T-helper 2 cell treated with Interferon-gamma antibody and Interleukin-4, amounts not matched to agents 5 μg/mL and 100 μg/mL, for 36 hours (primary cell): ENCODE data around the gene ADCY1.

Experiments
- DNase-seq: peaks from one replicate; pipeline ENCODE4 v3.0.0; 2021; ENCODE audit warnings: low spot score
- H3K27ac Mint-ChIP-seq: one replicate; pipeline ENCODE4 v1.8.0; 2021; ENCODE audit warnings: mild to moderate bottlenecking, mixed read lengths
- H3K27me3 Mint-ChIP-seq: one replicate; pipeline ENCODE4 v1.8.0; 2021; ENCODE audit warnings: low read depth, mixed read lengths
- H3K36me3 Mint-ChIP-seq: one replicate; pipeline ENCODE4 v1.8.0; 2021; ENCODE audit warnings: low read depth, mixed read lengths
- H3K4me1 Mint-ChIP-seq: one replicate; pipeline ENCODE4 v1.8.0; 2021; ENCODE audit warnings: low read depth, mixed read lengths
- H3K4me3 Mint-ChIP-seq: one replicate; pipeline ENCODE4 v1.8.0; 2022; ENCODE audit warnings: mild to moderate bottlenecking, moderate library complexity, mixed read lengths
- H3K9me3 Mint-ChIP-seq: one replicate; pipeline ENCODE4 v1.8.0; 2021; ENCODE audit warnings: mixed read lengths

The ADCY1 gene

DNA sequence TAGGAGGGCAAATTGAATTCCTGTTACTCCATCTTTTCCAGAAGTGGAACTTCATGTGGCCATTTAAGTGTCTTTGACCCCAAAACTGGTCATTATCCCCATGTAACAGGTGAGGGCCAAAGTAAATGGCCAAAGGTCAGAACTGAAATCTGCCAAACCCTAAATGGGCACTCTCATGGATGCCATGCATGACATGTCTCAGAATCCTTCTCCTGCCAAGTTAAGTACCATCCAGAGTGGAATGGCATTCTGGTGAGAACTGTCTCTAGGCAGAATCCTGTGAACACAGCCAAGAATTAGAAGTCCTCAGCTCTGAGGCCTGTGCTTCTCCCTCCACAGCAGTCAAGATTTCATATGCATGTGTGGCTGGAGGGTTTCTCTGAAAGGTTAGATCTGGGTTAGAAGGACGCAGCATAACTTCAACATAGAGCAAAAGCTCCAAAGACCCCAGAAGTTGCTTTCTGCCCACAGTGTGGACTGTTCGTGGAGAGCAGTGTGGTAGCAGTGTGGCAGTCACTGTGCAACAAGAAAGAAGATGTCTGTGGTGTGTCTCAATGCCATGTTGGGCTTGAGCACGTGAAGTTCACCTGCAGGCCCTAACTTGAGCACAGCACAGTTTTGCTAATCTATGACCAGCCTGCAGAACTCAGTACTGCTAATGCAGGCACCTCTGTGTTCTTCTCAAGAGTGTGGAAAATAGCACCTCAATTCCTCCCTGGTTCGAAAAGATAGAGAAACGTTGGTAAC, 121.3 kb downstream of the ADCY1 start:
- H3K36me3 Mint-ChIP-seq = no peaks in the 10 kb centered on the region
- no peak overlapping the region for H3K4me3 Mint-ChIP-seq
- H3K9me3 Mint-ChIP-seq = no peaks in the 10 kb centered on the region
- no peak for DNase-seq
- H3K27me3 Mint-ChIP-seq = no peaks in the 10 kb centered on the region
- no peaks in the 10 kb centered on the region for H3K4me1 Mint-ChIP-seq
- H3K27ac Mint-ChIP-seq = no peak overlapping the region

GRCh38 chr7:45696476-45696875, 122.3 kb downstream of the ADCY1 start:
- Mint-ChIP-seq H3K27ac (no peak overlapping the region), H3K4me1 (no peaks in the 10 kb centered on the region), H3K4me3 (no peak overlapping the region), H3K9me3 (no peaks in the 10 kb centered on the region), H3K27me3 (no peaks in the 10 kb centered on the region), H3K36me3 (no peaks in the 10 kb centered on the region)
- DNase-seq = no peak

DNA sequence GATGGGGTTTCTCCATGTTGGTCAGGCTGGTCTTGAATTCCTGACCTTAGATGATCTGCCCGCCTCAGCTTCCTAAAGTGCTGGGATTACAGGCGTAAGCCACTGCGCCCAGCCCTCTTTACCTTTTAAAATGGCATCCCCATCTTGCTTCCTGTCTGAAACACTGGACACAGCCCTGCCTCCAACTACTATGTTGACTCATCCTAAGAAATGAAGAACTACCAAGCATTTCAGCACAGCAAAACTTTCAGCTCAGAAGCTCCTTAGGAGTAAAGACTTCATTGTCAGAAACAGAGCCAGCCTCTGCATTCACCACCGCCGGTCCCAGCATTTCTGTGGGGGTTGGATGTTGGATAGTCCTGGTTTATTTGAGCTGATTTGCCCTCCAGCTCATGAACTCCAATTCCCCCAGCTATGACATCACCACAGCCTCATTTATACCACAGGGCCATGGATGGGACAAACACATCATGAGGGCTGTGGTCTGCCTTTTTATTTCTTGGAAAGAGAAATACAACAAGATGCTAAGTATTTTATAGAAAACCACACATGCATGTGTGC, 123.5 kb downstream of the ADCY1 start:
- Mint-ChIP-seq H3K36me3 (no peaks in the 10 kb centered on the region), H3K27ac (no peak overlapping the region), H3K9me3 (no peaks in the 10 kb centered on the region), H3K4me3 (no peak overlapping the region), H3K27me3 (no peaks in the 10 kb centered on the region), H3K4me1 (no peaks in the 10 kb centered on the region)
- no peak for DNase-seq

GRCh38 chr7:45698303-45699014, 124.3 kb downstream of the ADCY1 start:
- Mint-ChIP-seq H3K27me3 (no peaks in the 10 kb centered on the region), H3K4me1 (no peaks in the 10 kb centered on the region), H3K4me3 (no peak overlapping the region), H3K27ac (no peak overlapping the region), H3K36me3 (no peaks in the 10 kb centered on the region), H3K9me3 (no peaks in the 10 kb centered on the region)
- no peak for DNase-seq

DNA sequence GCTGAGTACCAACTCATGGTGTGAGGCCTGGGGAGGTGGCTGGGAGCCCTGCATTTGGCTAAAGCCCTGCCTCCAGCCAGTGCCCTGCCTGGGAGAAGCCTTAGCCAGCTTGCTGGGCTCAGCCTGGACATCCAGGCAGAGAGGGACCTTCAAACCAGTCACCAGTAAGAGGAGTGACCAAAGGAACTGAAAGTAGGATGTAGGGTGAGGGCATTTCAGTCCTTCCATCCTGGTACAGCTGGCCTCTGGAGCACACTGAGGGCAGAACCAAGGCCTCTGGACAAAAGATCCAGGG, 124.8 kb downstream of the ADCY1 start:
- Mint-ChIP-seq H3K4me3 (no peak overlapping the region), H3K36me3 (no peaks in the 10 kb centered on the region), H3K4me1 (no peaks in the 10 kb centered on the region), H3K27me3 (no peaks in the 10 kb centered on the region), H3K27ac (no peak overlapping the region), H3K9me3 (no peaks in the 10 kb centered on the region)
- DNase-seq = no peak

- Mint-ChIP-seq H3K27ac (no peak overlapping the region), H3K27me3 (no peaks in the 10 kb centered on the region), H3K4me1 (no peaks in the 10 kb centered on the region), H3K9me3 (no peaks in the 10 kb centered on the region), H3K4me3 (no peak overlapping the region), H3K36me3 (no peaks in the 10 kb centered on the region)
- DNase-seq = no peak
Observed at GRCh38 chr7:45699726-45700390, 125.7 kb downstream of the ADCY1 start.

DNA sequence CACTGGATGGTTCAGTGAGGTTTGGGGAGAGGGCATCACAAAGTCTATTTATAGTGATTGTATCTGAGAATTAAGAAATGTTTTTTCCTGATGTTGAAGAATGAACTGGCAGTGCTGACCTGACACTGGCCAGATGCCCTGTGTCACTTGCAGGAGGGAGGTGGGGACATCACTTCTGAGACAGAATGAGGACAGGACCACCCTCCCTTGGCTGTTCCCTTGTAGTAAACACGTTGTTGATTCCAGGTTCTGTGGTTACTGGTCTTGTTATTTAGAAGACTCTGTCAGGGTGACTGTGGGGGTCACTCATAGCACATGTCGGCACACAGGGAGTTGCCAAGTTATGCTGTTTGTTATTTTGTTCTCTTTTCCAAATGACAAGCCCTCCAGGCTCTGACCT, 126.4 kb downstream of the ADCY1 start:
- no peaks in the 10 kb centered on the region for H3K4me1 Mint-ChIP-seq
- no peaks in the 10 kb centered on the region for H3K27me3 Mint-ChIP-seq
- H3K9me3 Mint-ChIP-seq = no peaks in the 10 kb centered on the region
- DNase-seq = no peak
- H3K27ac Mint-ChIP-seq = no peak overlapping the region
- H3K36me3 Mint-ChIP-seq = no peaks in the 10 kb centered on the region
- no peak overlapping the region for H3K4me3 Mint-ChIP-seq

- H3K27me3 Mint-ChIP-seq = peaks cover 3% of the 10 kb centered on the region
- no peak overlapping the region for H3K27ac Mint-ChIP-seq
- H3K36me3 Mint-ChIP-seq = no peaks in the 10 kb centered on the region
- no peak overlapping the region for H3K4me3 Mint-ChIP-seq
- no peaks in the 10 kb centered on the region for H3K4me1 Mint-ChIP-seq
- DNase-seq = no peak
- H3K9me3 Mint-ChIP-seq = no peaks in the 10 kb centered on the region
Observed at GRCh38 chr7:45701701-45702510, 127.7 kb downstream of the ADCY1 start.

DNA sequence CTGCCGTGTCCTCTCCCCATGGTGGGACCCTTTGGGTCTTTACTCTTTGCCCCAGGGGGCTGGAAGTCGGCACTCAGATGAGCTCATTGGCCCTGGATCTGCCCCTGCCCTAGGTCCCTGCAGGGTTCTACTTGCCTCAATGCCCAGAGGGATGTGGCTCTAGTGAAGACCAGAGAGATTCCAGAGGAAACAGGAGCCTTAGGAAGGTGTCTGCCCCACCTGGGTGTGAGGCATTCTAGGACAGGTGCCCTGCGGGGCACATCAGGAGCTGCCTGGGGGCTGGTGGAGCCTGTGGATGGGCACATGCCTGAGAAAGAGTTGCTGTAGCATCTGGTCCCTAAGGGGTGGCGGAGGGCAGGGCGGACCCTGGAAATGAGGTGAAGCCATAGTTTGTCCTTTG, 128.6 kb downstream of the ADCY1 start:
- Mint-ChIP-seq H3K27me3 (peaks cover 3% of the 10 kb centered on the region), H3K27ac (no peak overlapping the region), H3K4me3 (no peak overlapping the region), H3K4me1 (no peaks in the 10 kb centered on the region), H3K9me3 (no peaks in the 10 kb centered on the region), H3K36me3 (no peaks in the 10 kb centered on the region)
- no peak for DNase-seq

DNA sequence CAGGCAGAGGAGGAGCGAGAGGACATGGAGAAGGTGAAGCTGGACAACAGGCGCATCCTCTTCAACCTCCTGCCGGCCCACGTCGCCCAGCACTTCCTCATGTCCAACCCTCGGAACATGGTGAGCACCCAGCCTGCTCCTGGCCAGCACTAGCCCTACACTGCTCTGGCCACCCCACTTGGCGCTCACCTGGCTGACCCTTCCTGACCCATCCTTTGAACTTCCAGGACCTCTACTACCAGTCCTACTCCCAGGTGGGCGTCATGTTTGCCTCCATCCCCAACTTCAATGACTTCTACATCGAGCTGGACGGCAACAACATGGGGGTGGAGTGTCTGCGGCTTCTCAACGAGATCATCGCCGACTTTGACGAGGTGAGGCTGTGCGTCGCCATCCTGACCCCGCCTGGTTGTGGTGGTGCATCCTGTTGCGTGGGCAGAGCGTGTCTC, 129.2 kb downstream of the ADCY1 start:
- Mint-ChIP-seq H3K27ac (no peak overlapping the region), H3K27me3 (peaks cover 3% of the 10 kb centered on the region), H3K4me3 (no peak overlapping the region), H3K36me3 (no peaks in the 10 kb centered on the region), H3K9me3 (no peaks in the 10 kb centered on the region), H3K4me1 (no peaks in the 10 kb centered on the region)
- no peak for DNase-seq

GRCh38 chr7:45703911-45704682, 129.9 kb downstream of the ADCY1 start:
- no peaks in the 10 kb centered on the region for H3K4me1 Mint-ChIP-seq
- H3K36me3 Mint-ChIP-seq = no peaks in the 10 kb centered on the region
- H3K27me3 Mint-ChIP-seq = peaks cover 3% of the 10 kb centered on the region
- no peaks in the 10 kb centered on the region for H3K9me3 Mint-ChIP-seq
- no peak for DNase-seq
- H3K27ac Mint-ChIP-seq = no peak overlapping the region
- no peak overlapping the region for H3K4me3 Mint-ChIP-seq

- Mint-ChIP-seq H3K27ac (no peak overlapping the region), H3K27me3 (peaks cover 3% of the 10 kb centered on the region), H3K9me3 (no peaks in the 10 kb centered on the region), H3K36me3 (no peaks in the 10 kb centered on the region), H3K4me1 (no peaks in the 10 kb centered on the region), H3K4me3 (no peak overlapping the region)
- DNase-seq = no peak
Observed at GRCh38 chr7:45704683-45705016, 130.5 kb downstream of the ADCY1 start.
